ENCODE results near the gene PDCD2.
A peak's percentile ranks its signal among the peaks of the same experiment; 100 is the strongest.

Gene PDCD2

DNA sequence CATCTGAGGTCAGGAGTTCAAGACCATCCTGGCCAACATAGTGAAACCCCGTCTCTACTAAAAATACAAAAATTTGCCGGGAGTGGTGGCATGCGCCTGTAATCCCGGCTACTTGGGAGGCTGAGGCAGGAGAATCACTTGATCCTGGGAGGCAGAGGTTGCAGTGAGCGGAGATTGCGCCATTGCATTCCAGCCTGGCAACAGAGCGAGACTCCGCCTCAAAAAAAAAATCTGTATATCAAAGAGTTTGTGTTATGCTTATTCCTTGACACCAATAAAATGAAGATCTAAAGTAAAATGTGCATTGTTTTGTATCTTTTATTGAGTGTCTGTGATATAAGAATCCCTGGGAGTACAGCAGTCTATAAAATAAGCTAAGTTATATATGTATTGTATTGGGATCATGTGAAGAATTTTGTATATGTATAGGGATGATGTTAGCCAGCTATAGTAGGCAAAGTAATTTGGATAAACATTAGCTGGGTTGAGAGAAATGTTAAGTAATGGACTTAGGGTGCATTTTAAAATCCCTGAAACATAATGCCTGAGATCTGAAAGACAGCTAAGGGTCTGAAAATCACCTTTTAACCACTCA lies 19.4 kb downstream of the PDCD2 start:
- Histone ChIP-seq H3K36me3 (ENCODE audit: control insufficient read depth, low read length) (peaks cover 84% of the 10 kb centered on the region), H4K20me1 (ENCODE audit: control insufficient read depth, insufficient read depth, low read depth, low read length) (no peaks in the 10 kb centered on the region)

DNA sequence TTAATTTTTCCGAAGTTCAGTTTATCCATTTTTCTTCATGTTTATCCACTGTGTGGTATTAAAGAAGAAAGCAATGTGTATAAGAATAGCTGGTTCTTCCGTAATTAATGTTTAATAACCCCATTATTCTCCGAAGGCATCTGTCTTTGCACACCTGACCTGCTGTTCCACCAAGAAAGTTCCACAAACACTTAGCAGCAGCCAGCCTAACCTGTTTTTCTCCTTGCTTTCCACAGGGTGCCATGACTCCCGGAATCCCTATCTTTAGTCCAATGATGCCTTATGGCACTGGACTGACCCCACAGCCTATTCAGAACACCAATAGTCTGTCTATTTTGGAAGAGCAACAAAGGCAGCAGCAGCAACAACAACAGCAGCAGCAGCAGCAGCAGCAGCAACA lies 22.9 kb downstream of the PDCD2 start:
- no peak overlapping the region for H3K4me3 ChIP-seq (ENCODE audit: low read length)
- H3K27me3 ChIP-seq (ENCODE audit: control insufficient read depth, low read length), result no peaks in the 10 kb centered on the region
- no peak overlapping the region for H3K27ac ChIP-seq (ENCODE audit: low read depth, low read length)
- H3K4me2 ChIP-seq (ENCODE audit: low read length), result no peak overlapping the region
- 0 out of 2 replicates have a peak, but pooled peaks cover 2% of the 10 kb centered on the region for H3K4me1 ChIP-seq (ENCODE audit: control insufficient read depth, low read length)
- H3K9me3 ChIP-seq (ENCODE audit: control insufficient read depth, insufficient read depth, low read length), result no peaks in the 10 kb centered on the region
- TF ChIP-seq, protein P1, sequence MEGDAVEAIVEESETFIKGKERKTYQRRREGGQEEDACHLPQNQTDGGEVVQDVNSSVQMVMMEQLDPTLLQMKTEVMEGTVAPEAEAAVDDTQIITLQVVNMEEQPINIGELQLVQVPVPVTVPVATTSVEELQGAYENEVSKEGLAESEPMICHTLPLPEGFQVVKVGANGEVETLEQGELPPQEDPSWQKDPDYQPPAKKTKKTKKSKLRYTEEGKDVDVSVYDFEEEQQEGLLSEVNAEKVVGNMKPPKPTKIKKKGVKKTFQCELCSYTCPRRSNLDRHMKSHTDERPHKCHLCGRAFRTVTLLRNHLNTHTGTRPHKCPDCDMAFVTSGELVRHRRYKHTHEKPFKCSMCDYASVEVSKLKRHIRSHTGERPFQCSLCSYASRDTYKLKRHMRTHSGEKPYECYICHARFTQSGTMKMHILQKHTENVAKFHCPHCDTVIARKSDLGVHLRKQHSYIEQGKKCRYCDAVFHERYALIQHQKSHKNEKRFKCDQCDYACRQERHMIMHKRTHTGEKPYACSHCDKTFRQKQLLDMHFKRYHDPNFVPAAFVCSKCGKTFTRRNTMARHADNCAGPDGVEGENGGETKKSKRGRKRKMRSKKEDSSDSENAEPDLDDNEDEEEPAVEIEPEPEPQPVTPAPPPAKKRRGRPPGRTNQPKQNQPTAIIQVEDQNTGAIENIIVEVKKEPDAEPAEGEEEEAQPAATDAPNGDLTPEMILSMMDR (IDR thresholded peaks at IDR 0.05; ENCODE audit: low read depth, low read length, poor library complexity, severe bottlenecking), result no peak
- TF ChIP-seq EZH2phosphoT487 (IDR thresholded peaks at IDR 0.05; ENCODE audit: borderline replicate concordance, low read length), result no peak
- H4K20me1 ChIP-seq (ENCODE audit: control insufficient read depth, insufficient read depth, low read depth, low read length), result peaks cover 5% of the 10 kb centered on the region; the same call in 1 of the 2 replicates
- peaks cover 86% of the 10 kb centered on the region for H3K36me3 ChIP-seq (ENCODE audit: control insufficient read depth, low read length)
- peaks cover 66% of the 10 kb centered on the region for H3K79me2 ChIP-seq (ENCODE audit: control insufficient read depth, low read length)
- H3K9me2 ChIP-seq (replicated peaks; ENCODE audit: control insufficient read depth, low read length), result no peaks in the 10 kb centered on the region
- H3F3A ChIP-seq (ENCODE audit: control insufficient read depth, insufficient read depth), result no peaks in the 10 kb centered on the region

More for the DNA sequence above, 19.4 kb downstream of the PDCD2 start:
- no peaks in the 10 kb centered on the region for H3F3A ChIP-seq (ENCODE audit: control insufficient read depth, insufficient read depth)
- H3K4me3 ChIP-seq (ENCODE audit: low read length), result no peak overlapping the region
- H3K4me1 ChIP-seq (ENCODE audit: control insufficient read depth, low read length), result no peaks in the 10 kb centered on the region
- H3K9me2 ChIP-seq (replicated peaks; ENCODE audit: control insufficient read depth, low read length), result no peaks in the 10 kb centered on the region
- no peak overlapping the region for H3K27ac ChIP-seq (ENCODE audit: low read depth, low read length)
- H3K4me2 ChIP-seq (ENCODE audit: low read length), result no peak overlapping the region
- H3K27me3 ChIP-seq (ENCODE audit: control insufficient read depth, low read length), result no peaks in the 10 kb centered on the region
- no peaks in the 10 kb centered on the region for H3K9me3 ChIP-seq (ENCODE audit: control insufficient read depth, insufficient read depth, low read length)
- H3K79me2 ChIP-seq (ENCODE audit: control insufficient read depth, low read length), result peaks cover 35% of the 10 kb centered on the region
- TF ChIP-seq EZH2phosphoT487 (IDR thresholded peaks at IDR 0.05; ENCODE audit: borderline replicate concordance, low read length), result no peak
- TF ChIP-seq, protein P1 (IDR thresholded peaks at IDR 0.05; ENCODE audit: low read depth, low read length, poor library complexity, severe bottlenecking), result no peak

DNA sequence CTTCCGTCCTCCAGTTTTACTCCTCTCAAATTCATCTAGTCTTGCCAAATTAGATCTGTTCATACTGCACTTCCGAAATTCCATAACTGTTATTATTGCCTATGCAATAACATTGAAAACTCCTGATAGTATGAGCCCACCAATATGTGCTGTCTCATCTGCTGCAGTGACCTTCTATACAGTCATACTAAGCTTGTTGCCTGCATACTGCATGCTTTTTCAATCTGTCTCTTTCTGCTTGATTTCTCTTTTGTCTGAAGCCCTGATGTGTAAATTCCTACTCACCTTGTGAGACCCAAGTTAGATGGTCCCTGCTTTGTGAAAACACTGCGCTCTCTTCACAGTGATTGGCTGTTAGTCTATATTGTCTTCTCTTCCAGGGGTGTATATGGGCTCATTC lies 29.1 kb downstream of the PDCD2 start:
- TF ChIP-seq, protein P1 (IDR thresholded peaks at IDR 0.05; ENCODE audit: low read depth, low read length, poor library complexity, severe bottlenecking), result no peak
- no peak for TF ChIP-seq EZH2phosphoT487 (IDR thresholded peaks at IDR 0.05; ENCODE audit: borderline replicate concordance, low read length)
- no peak overlapping the region for H3K27ac ChIP-seq (ENCODE audit: low read depth, low read length)
- peak overlapping the region; percentile 94 for H3K4me2 ChIP-seq (ENCODE audit: low read length)
- H3K27me3 ChIP-seq (ENCODE audit: control insufficient read depth, low read length), result no peaks in the 10 kb centered on the region
- peaks cover 30% of the 10 kb centered on the region for H3K4me1 ChIP-seq (ENCODE audit: control insufficient read depth, low read length)
- H3K36me3 ChIP-seq (ENCODE audit: control insufficient read depth, low read length), result peaks cover 73% of the 10 kb centered on the region
- no peaks in the 10 kb centered on the region for H3K9me2 ChIP-seq (replicated peaks; ENCODE audit: control insufficient read depth, low read length)
- H3K4me3 ChIP-seq (ENCODE audit: low read length), result peak overlapping the region; percentile 99
- 0 out of 2 replicates have a peak, but pooled peaks cover 4% of the 10 kb centered on the region for H3F3A ChIP-seq (ENCODE audit: control insufficient read depth, insufficient read depth)
- H3K79me2 ChIP-seq (ENCODE audit: control insufficient read depth, low read length), result peaks cover 91% of the 10 kb centered on the region
- H4K20me1 ChIP-seq (ENCODE audit: control insufficient read depth, insufficient read depth, low read depth, low read length), result peaks cover 35% of the 10 kb centered on the region
- no peaks in the 10 kb centered on the region for H3K9me3 ChIP-seq (ENCODE audit: control insufficient read depth, insufficient read depth, low read length)

Data from DOHH2 (cell line).